HEK293 (cell line): ENCODE measurements around the gene SCPEP1.
A peak's percentile ranks its signal among the peaks of the same experiment; 100 is the strongest.
"Not testable (repeated sequence)": the region's sequence is repeated elsewhere in the genome, so short reads cannot be mapped to it uniquely, and the experiment has no call there.

Experiments
- CTCF ChIA-PET: fragments of 350-600 bp; formaldehyde crosslinking; extraction: SDS; loops from one replicate; lab custom pipeline; 2021; ENCODE audit warnings: antibody characterized with exemption; lab: Yijun Ruan, JAX
- POLR2A ChIA-PET: fragments of 300-600 bp; formaldehyde crosslinking; extraction: SDS; loops from one replicate; lab custom pipeline; 2020; ENCODE audit warnings: antibody characterized with exemption, inconsistent platforms; lab: Yijun Ruan, JAX
- H3K27ac ChIP-seq: fragments of 200-500 bp; sonication (Bioruptor generic); 2 replicates; pipeline ENCODE4 v1.5.1; 2014; ENCODE audit warnings: low read depth, low read length, control low read depth, inconsistent platforms; ENCODE audit errors: extremely low read depth
- H3K36me3 ChIP-seq, 2 experiments: fragments of 200-500 bp in 1 of 2; sonication (Bioruptor generic) in 1 of 2; 1 replicate in 1 of 2; 2 replicates in 1 of 2; pipeline ENCODE4 v1.5.1; 2014 to 2017; ENCODE audit warnings: inconsistent platforms in 2 of 2, low read length in 2 of 2; ENCODE audit not compliant: control insufficient read depth in 2 of 2, insufficient read depth in 1 of 2
- H3K4me1 ChIP-seq: fragments of 200-500 bp; sonication (Bioruptor generic); 2 replicates; pipeline ENCODE4 v1.5.1; 2014; ENCODE audit warnings: mild to moderate bottlenecking, low read length, inconsistent platforms; ENCODE audit not compliant: control insufficient read depth, insufficient read depth
- H3K4me3 ChIP-seq: 2 replicates; pipeline ENCODE4 v1.5.1; 2011; ENCODE audit warnings: low read depth, mild to moderate bottlenecking, control low read depth, low read length, moderate library complexity
- H3K9me3 ChIP-seq: fragments of 200-500 bp; sonication (Bioruptor generic); 2 replicates; pipeline ENCODE4 v1.5.1; 2014; ENCODE audit warnings: low read depth, low read length, inconsistent platforms; ENCODE audit not compliant: control insufficient read depth, insufficient read depth
- BCL11A ChIP-seq: fragments of 450-650 bp; formaldehyde crosslinking; IDR thresholded peaks from 2 replicates; pipeline ENCODE4 v1.5.1; 2016; ENCODE audit warnings: low read depth, missing biosample characterization, missing genetic modification characterization
- SP2 ChIP-seq: fragments of 450-650 bp; formaldehyde crosslinking; IDR thresholded peaks from 2 replicates; pipeline ENCODE4 v1.5.1; 2016; ENCODE audit warnings: missing biosample characterization, missing genetic modification characterization
- ZNF175 ChIP-seq: fragments of 450-650 bp; formaldehyde crosslinking; IDR thresholded peaks from 2 replicates; pipeline ENCODE4 v1.5.1; 2016; ENCODE audit warnings: missing biosample characterization, missing genetic modification characterization
- ZNF37A ChIP-seq: fragments of 450-650 bp; IDR thresholded peaks from 2 replicates; pipeline ENCODE4 v1.5.1; 2018; ENCODE audit warnings: missing biosample characterization, missing genetic modification characterization
- ZNF394 ChIP-seq: fragments of 450-650 bp; formaldehyde crosslinking; IDR thresholded peaks from 2 replicates; pipeline ENCODE4 v1.5.1; 2016; ENCODE audit warnings: missing biosample characterization, missing genetic modification characterization, mild to moderate bottlenecking, moderate library complexity, borderline replicate concordance
- ZNF530 ChIP-seq: fragments of 450-650 bp; formaldehyde crosslinking; IDR thresholded peaks from 2 replicates; pipeline ENCODE4 v1.5.1; 2016; ENCODE audit warnings: low read depth, missing biosample characterization, missing genetic modification characterization
- ZNF585B ChIP-seq: fragments of 450-650 bp; formaldehyde crosslinking; IDR thresholded peaks from 2 replicates; pipeline ENCODE4 v1.5.1; 2016; ENCODE audit warnings: missing biosample characterization, missing genetic modification characterization
- ZNF626 ChIP-seq: fragments of 450-650 bp; sonication (Bioruptor Pico); formaldehyde crosslinking; IDR thresholded peaks from 2 replicates; pipeline ENCODE4 v1.5.1; 2018; ENCODE audit warnings: missing biosample characterization, missing genetic modification characterization, inconsistent platforms
- ZNF654 ChIP-seq: fragments of 450-650 bp; formaldehyde crosslinking; IDR thresholded peaks from 2 replicates; pipeline ENCODE4 v1.5.1; 2016; ENCODE audit warnings: low read depth, missing biosample characterization, missing genetic modification characterization
- ZNF785 ChIP-seq: fragments of 450-650 bp; formaldehyde crosslinking; IDR thresholded peaks from 2 replicates; pipeline ENCODE4 v1.5.1; 2016; ENCODE audit warnings: missing biosample characterization, missing genetic modification characterization
- TF ChIP-seq, protein P1 (sequence below): sonication (generic); formaldehyde crosslinking; IDR thresholded peaks from 2 replicates; pipeline ENCODE4 v1.8.1; 2022; ENCODE audit warnings: mild to moderate bottlenecking, moderate library complexity, missing genetic modification reagents
- TF ChIP-seq, protein P2 (sequence below): fragments of 450-650 bp; formaldehyde crosslinking; IDR thresholded peaks from 2 replicates; pipeline ENCODE4 v1.5.0; 2017; ENCODE audit warnings: missing biosample characterization, missing genetic modification characterization, borderline replicate concordance
- TF ChIP-seq, protein P3 (sequence below): fragments of 450-650 bp; formaldehyde crosslinking; IDR thresholded peaks from 2 replicates; pipeline ENCODE4 v1.5.1; 2017; ENCODE audit warnings: missing biosample characterization, mild to moderate bottlenecking, missing genetic modification characterization, moderate library complexity
- TF ChIP-seq, protein P4 (sequence below): fragments of 450-650 bp; formaldehyde crosslinking; IDR thresholded peaks from 2 replicates; pipeline ENCODE4; 2016; ENCODE audit warnings: missing biosample characterization, missing genetic modification characterization
- TF ChIP-seq, protein P5 (sequence below): fragments of 450-650 bp; formaldehyde crosslinking; IDR thresholded peaks from 2 replicates; pipeline ENCODE4 v1.5.1; 2016; ENCODE audit warnings: missing biosample characterization, missing genetic modification characterization
- TF ChIP-seq, protein P6 (sequence below): fragments of 450-650 bp; formaldehyde crosslinking; conservative IDR thresholded peaks from 2 replicates; pipeline ENCODE4 v1.5.1; 2016; ENCODE audit warnings: low read depth, missing biosample characterization, missing genetic modification characterization

Gene SCPEP1

DNA sequence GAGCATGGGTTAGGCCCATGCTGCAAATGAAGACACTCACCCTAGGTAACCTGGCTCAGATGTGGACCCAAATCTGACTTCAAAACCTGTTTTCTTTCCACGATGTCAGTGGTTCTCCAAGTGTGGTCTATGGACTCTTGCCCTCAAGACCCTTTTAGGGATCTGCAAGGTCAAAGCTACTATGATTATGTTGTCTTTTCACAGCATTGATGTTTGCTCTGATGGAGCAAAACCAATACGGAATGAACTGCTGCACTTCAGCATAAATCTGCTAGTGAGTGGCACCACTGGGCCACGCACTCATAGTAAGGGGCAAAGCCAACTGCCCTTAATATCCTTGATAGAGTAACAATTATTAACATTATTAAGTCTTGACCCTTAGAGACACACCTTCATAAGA is 42.5 kb upstream of the SCPEP1 start (continued):
- TF ChIP-seq, protein P1, sequence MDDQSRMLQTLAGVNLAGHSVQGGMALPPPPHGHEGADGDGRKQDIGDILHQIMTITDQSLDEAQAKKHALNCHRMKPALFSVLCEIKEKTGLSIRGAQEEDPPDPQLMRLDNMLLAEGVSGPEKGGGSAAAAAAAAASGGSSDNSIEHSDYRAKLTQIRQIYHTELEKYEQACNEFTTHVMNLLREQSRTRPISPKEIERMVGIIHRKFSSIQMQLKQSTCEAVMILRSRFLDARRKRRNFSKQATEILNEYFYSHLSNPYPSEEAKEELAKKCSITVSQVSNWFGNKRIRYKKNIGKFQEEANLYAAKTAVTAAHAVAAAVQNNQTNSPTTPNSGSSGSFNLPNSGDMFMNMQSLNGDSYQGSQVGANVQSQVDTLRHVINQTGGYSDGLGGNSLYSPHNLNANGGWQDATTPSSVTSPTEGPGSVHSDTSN (CRISPR knock-in tag), result no peak
- TF ChIP-seq, protein P2, sequence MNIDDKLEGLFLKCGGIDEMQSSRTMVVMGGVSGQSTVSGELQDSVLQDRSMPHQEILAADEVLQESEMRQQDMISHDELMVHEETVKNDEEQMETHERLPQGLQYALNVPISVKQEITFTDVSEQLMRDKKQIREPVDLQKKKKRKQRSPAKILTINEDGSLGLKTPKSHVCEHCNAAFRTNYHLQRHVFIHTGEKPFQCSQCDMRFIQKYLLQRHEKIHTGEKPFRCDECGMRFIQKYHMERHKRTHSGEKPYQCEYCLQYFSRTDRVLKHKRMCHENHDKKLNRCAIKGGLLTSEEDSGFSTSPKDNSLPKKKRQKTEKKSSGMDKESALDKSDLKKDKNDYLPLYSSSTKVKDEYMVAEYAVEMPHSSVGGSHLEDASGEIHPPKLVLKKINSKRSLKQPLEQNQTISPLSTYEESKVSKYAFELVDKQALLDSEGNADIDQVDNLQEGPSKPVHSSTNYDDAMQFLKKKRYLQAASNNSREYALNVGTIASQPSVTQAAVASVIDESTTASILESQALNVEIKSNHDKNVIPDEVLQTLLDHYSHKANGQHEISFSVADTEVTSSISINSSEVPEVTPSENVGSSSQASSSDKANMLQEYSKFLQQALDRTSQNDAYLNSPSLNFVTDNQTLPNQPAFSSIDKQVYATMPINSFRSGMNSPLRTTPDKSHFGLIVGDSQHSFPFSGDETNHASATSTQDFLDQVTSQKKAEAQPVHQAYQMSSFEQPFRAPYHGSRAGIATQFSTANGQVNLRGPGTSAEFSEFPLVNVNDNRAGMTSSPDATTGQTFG (tag by site-specific recombination), result no peak

DNA sequence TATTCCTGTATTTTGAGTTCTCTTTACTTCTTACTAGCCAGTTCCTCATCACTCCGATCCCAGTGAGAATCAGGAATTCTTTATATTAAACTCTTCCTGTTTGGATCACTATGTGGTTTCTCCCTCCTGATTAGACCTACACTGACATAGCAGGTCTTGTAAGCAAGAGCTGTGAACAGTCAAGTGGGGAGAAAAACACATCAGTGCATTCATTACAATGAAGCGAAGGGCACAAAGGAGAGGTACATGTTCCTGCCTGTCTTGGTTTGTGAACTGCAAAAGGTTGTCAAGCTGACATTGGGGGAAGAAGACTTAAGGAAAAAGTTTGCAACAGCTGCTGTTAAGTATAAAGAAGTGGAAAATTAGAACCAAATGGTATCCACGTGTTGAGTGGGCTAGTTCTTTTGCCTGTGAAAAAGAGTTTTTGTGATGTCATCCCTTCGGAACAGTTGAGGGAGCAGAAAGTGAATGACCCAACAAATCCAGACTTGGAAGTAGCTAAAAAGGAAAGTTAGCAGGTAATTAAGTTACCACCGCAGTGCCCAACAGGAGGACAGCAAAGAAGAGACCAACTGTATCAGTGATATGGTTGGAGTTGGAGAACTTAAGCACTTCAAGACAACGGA is 41.1 kb upstream of the SCPEP1 start:
- Histone ChIP-seq H3K27ac (no peak overlapping the region), H3K36me3 (peaks cover 45 to 75% of the 10 kb centered on the region in 2 experiments), H3K4me1 (no peaks in the 10 kb centered on the region), H3K4me3 (no peak overlapping the region), H3K9me3 (no peaks in the 10 kb centered on the region)
- CTCF ChIA-PET, result interaction anchor here (0.7 to 2.5 kb wide), 4 partner anchors 117 to 221 kb away, joined by 3 to 15 read pairs (median 4); no protein-coding TSS in a partner anchor
- POLR2A ChIA-PET, result no interaction called here
- TF ChIP-seq BCL11A (tag by site-specific recombination), result no peak
- TF ChIP-seq ZNF175 (tag by site-specific recombination), result no peak
- TF ChIP-seq, protein P3, sequence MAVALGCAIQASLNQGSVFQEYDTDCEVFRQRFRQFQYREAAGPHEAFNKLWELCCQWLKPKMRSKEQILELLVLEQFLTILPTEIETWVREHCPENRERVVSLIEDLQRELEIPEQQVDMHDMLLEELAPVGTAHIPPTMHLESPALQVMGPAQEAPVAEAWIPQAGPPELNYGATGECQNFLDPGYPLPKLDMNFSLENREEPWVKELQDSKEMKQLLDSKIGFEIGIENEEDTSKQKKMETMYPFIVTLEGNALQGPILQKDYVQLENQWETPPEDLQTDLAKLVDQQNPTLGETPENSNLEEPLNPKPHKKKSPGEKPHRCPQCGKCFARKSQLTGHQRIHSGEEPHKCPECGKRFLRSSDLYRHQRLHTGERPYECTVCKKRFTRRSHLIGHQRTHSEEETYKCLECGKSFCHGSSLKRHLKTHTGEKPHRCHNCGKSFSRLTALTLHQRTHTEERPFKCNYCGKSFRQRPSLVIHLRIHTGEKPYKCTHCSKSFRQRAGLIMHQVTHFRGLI (tag by site-specific recombination), result peak; percentile 44; the same call in 1 of the 2 replicates
- no peak for TF ChIP-seq ZNF394 (tag by site-specific recombination)

DNA sequence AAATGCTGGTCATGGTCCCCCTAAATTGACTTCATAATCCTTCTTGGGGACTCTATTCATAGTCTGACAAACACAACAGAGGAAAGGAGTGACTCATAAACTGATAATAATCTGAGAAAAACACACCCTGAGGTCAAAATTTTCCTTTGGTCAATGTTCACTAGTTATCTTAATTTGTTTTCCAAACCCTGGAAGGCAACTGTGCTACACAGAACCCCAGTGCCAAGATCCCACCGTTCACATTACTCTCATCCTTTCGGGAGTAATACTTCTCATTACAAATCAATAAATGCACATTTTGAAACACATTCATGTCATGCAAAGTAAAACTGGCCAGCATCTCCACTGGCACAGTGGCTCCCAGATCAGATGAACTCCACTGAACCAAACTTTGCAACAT is 40.2 kb upstream of the SCPEP1 start:
- Histone ChIP-seq H3K4me3 (no peak overlapping the region), H3K36me3 (peaks cover 54 to 84% of the 10 kb centered on the region in 2 experiments), H3K4me1 (no peaks in the 10 kb centered on the region), H3K27ac (no peak overlapping the region), H3K9me3 (no peaks in the 10 kb centered on the region)
- CTCF ChIA-PET, result interaction anchor here (0.6 kb wide), 1 partner anchor 41 kb away, joined by 4 read pairs; no protein-coding TSS in a partner anchor
- TF ChIP-seq ZNF654 (tag by site-specific recombination), result no peak
- TF ChIP-seq, protein P4, sequence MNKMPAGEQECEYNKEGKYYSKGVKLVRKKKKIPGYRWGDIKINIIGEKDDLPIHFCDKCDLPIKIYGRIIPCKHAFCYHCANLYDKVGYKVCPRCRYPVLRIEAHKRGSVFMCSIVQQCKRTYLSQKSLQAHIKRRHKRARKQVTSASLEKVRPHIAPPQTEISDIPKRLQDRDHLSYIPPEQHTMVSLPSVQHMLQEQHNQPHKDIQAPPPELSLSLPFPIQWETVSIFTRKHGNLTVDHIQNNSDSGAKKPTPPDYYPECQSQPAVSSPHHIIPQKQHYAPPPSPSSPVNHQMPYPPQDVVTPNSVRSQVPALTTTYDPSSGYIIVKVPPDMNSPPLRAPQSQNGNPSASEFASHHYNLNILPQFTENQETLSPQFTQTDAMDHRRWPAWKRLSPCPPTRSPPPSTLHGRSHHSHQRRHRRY (tag by site-specific recombination), result no peak
- no peak for TF ChIP-seq ZNF585B
- no peak for TF ChIP-seq ZNF530 (tag by site-specific recombination)
- TF ChIP-seq, protein P5, sequence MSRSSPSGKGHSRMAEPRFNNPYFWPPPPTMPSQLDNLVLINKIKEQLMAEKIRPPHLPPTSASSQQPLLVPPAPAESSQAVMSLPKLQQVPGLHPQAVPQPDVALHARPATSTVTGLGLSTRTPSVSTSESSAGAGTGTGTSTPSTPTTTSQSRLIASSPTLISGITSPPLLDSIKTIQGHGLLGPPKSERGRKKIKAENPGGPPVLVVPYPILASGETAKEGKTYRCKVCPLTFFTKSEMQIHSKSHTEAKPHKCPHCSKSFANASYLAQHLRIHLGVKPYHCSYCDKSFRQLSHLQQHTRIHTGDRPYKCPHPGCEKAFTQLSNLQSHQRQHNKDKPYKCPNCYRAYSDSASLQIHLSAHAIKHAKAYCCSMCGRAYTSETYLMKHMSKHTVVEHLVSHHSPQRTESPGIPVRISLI (tag by site-specific recombination), result no peak
- TF ChIP-seq ZNF37A (tag by site-specific recombination), result no peak
- TF ChIP-seq, protein P6, sequence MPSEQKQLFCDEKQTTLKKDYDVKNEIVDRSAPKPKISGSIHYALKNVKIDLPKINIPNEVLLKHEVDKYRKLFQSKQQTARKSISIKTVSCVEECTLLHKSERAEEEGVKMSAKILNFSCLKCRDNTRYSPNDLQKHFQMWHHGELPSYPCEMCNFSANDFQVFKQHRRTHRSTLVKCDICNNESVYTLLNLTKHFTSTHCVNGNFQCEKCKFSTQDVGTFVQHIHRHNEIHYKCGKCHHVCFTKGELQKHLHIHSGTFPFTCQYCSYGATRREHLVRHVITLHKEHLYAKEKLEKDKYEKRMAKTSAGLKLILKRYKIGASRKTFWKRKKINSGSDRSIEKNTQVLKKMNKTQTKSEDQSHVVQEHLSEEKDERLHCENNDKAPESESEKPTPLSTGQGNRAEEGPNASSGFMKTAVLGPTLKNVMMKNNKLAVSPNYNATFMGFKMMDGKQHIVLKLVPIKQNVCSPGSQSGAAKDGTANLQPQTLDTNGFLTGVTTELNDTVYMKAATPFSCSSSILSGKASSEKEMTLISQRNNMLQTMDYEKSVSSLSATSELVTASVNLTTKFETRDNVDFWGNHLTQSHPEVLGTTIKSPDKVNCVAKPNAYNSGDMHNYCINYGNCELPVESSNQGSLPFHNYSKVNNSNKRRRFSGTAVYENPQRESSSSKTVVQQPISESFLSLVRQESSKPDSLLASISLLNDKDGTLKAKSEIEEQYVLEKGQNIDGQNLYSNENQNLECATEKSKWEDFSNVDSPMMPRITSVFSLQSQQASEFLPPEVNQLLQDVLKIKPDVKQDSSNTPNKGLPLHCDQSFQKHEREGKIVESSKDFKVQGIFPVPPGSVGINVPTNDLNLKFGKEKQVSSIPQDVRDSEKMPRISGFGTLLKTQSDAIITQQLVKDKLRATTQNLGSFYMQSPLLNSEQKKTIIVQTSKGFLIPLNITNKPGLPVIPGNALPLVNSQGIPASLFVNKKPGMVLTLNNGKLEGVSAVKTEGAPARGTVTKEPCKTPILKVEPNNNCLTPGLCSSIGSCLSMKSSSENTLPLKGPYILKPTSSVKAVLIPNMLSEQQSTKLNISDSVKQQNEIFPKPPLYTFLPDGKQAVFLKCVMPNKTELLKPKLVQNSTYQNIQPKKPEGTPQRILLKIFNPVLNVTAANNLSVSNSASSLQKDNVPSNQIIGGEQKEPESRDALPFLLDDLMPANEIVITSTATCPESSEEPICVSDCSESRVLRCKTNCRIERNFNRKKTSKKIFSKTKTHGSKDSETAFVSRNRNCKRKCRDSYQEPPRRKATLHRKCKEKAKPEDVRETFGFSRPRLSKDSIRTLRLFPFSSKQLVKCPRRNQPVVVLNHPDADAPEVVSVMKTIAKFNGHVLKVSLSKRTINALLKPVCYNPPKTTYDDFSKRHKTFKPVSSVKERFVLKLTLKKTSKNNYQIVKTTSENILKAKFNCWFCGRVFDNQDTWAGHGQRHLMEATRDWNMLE, result no peak
- TF ChIP-seq ZNF626 (tag by site-specific recombination), result no peak
- no peak for TF ChIP-seq ZNF785
- TF ChIP-seq SP2 (tag by site-specific recombination), result no peak
- TF ChIP-seq, all 188 proteins: peak for 0
- POLR2A ChIA-PET, result no interaction called here

DNA sequence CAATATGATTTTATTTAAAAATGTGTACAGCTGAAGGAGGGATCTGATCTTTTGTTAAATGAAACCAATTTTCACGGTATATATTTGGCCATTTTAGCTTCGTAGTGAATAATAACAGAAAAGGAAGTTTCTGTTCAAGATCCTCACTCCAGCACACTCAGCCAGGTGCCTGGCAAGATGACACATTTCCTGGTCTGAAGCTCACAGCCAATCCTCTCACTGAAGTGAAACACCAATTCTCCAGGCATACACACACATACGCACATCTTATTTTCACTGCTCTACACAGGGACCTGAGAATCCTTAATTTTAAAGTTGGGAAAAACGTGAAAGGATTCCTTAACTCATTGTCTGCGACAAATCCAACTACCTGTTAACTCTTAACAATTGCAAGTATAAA is 39.7 kb upstream of the SCPEP1 start:
- H3K27ac ChIP-seq, H3K4me1 ChIP-seq, H3K9me3 ChIP-seq, POLR2A ChIA-PET, H3K4me3 ChIP-seq: not testable (repeated sequence)
- peaks cover 54 to 88% of the 10 kb centered on the region in 2 experiments for H3K36me3 ChIP-seq
- CTCF ChIA-PET, result interaction anchor here (0.6 kb wide), 1 partner anchor 42 kb away, joined by 4 read pairs; no protein-coding TSS in a partner anchor
